OCI-LY7 (cell line): ENCODE data around the gene DNAH7. TPM values are rescaled to one million over a fixed set of nuclear protein-coding genes. Genes with fewer than 3 reads are reported as not detected.

ENCODE experiments used
- BruUV-seq: library from RNA; stranded (reverse); fragments of 400-500 nt; replicated peaks from 2 replicates; lab custom pipeline; 2021; lab: Mats Ljungman, UMichigan
- CTCF ChIA-PET: fragments of 300-600 bp; sonication (Branson Sonifier 250); formaldehyde crosslinking; loops from one replicate; lab custom pipeline; 2022; ENCODE audit warnings: antibody characterized with exemption; ENCODE audit not compliant: unreplicated experiment; lab: Charles Lee
- POLR2A ChIA-PET: fragments of 300-600 bp; sonication (Branson Sonifier 250); formaldehyde crosslinking; loops from one replicate; lab custom pipeline; 2022; ENCODE audit warnings: antibody characterized with exemption; lab: Charles Lee
- DNase-seq: peaks from one replicate; pipeline ENCODE4 v3.0.0-alpha.2; 2015; ENCODE audit warnings: low spot score
- H2AFZ ChIP-seq: fragments of 200-600 bp; sonication (generic), shearing (Covaris generic); 2 replicates; pipeline ENCODE4 v1.6.1; 2014; ENCODE audit warnings: mild to moderate bottlenecking, antibody characterized with exemption, low read length, moderate library complexity
- H3K27ac ChIP-seq: fragments of 200-600 bp; sonication (generic); 2 replicates; pipeline ENCODE4 v1.5.1; 2014; ENCODE audit warnings: mixed run types, low read depth, mild to moderate bottlenecking, moderate library complexity, low read length, inconsistent platforms; ENCODE audit not compliant: poor library complexity, severe bottlenecking
- H3K36me3 ChIP-seq: fragments of 200-600 bp; sonication (generic); 2 replicates; pipeline ENCODE4 v1.6.1; 2014; ENCODE audit warnings: mild to moderate bottlenecking, antibody characterized with exemption, low read length, moderate library complexity, mixed read lengths; ENCODE audit not compliant: insufficient read depth
- H3K4me1 ChIP-seq: fragments of 200-600 bp; sonication (generic); 2 replicates; pipeline ENCODE4 v1.5.1; 2014; ENCODE audit warnings: mild to moderate bottlenecking, low read length; ENCODE audit not compliant: insufficient read depth, poor library complexity, severe bottlenecking
- H3K4me2 ChIP-seq: fragments of 200-600 bp; sonication (generic); 2 replicates; pipeline ENCODE4 v1.6.1; 2014; ENCODE audit warnings: mild to moderate bottlenecking, low read length
- H3K4me3 ChIP-seq: fragments of 200-600 bp; sonication (generic); 2 replicates; pipeline ENCODE4 v1.5.1; 2014; ENCODE audit warnings: mild to moderate bottlenecking, low read depth, low read length; ENCODE audit not compliant: poor library complexity, severe bottlenecking
- H3K79me2 ChIP-seq: fragments of 200-600 bp; sonication (generic); 2 replicates; pipeline ENCODE4 v1.6.1; 2016; ENCODE audit warnings: low read depth, mild to moderate bottlenecking, low read length, moderate library complexity, mixed read lengths; ENCODE audit not compliant: insufficient read depth
- H3K9me2 ChIP-seq: fragments of 200-600 bp; sonication (generic); 2 replicates; pipeline ENCODE4 v1.6.1; 2016; ENCODE audit warnings: mild to moderate bottlenecking, low read length, mixed read lengths; ENCODE audit not compliant: insufficient read depth
- H3K9me3 ChIP-seq: fragments of 200-600 bp; sonication (generic); 2 replicates; pipeline ENCODE4 v1.6.1; 2014; ENCODE audit warnings: mild to moderate bottlenecking, mixed run types, low read length, mixed read lengths
- H4K20me1 ChIP-seq: fragments of 200-600 bp; sonication (generic); 2 replicates; pipeline ENCODE4 v1.6.1; 2014; ENCODE audit warnings: mild to moderate bottlenecking, antibody characterized with exemption, low read length, moderate library complexity, mixed read lengths; ENCODE audit not compliant: insufficient read depth
- EZH2phosphoT487 ChIP-seq: fragments of 200-600 bp; sonication (generic); IDR thresholded peaks from 2 replicates; pipeline ENCODE4 v1.6.1; 2018; ENCODE audit warnings: low read depth, borderline replicate concordance, mild to moderate bottlenecking, mixed run types, antibody characterized with exemption, low read length, moderate library complexity, mixed read lengths
- intact Hi-C: fragments of 100-400 bp; cut with micrococcal nuclease; formaldehyde crosslinking; loops from one replicate; pipeline ENCODE4 v1.10.0; 2022; ENCODE audit not compliant: unreplicated experiment
- total RNA-seq, 2 experiments: library from RNA; depleted of rRNA in 1 of 2; stranded (reverse); fragments of >200 nt in 1 of 2; shearing (Covaris generic) in 1 of 2; gene quantifications; 2 replicates each; pipeline ENCODE4 v1.2.3, GENCODE V29; 2014 to 2022
- TF ChIP-seq, protein P1 (sequence below): fragments of 200-600 bp; sonication (generic); conservative IDR thresholded peaks from 2 replicates; pipeline ENCODE4 v1.5.1; 2014; ENCODE audit warnings: mild to moderate bottlenecking, antibody characterized with exemption, low read length, moderate library complexity, mixed read lengths

The DNAH7 gene
- total RNA-seq, 2 experiments from 2014 or later: not detected

DNA sequence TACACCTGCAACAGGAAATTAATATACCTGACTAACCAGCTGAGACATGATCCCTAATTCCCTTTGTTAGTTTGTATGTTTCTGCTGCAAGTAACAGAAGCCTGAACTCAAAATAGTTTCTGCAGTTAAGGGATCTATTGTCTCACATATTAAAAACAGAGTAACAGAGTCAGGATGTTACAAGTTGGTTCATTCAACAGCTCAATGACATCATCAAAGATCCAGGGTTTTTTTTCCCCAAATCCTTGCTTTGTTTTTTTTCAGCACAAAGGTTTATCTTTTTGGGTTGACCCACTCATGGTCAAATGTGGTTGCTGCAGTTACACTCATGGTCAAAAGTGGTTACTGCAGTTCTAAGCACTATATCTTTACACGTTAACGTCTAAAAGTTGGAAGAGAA is 35.0 kb upstream of the DNAH7 start:
- no peaks in the 10 kb centered on the region for H3K36me3 ChIP-seq
- ChIA-PET POLR2A (no interaction called here), CTCF (no interaction called here)
- H2AFZ ChIP-seq: no peak overlapping the region
- H3K9me3 ChIP-seq: no peaks in the 10 kb centered on the region
- no peak overlapping the region for H3K27ac ChIP-seq
- BruUV-seq: no TSS peak
- no peaks in the 10 kb centered on the region for H3K79me2 ChIP-seq
- no peaks in the 10 kb centered on the region for H3K9me2 ChIP-seq
- no peak overlapping the region for H3K4me2 ChIP-seq
- no peaks in the 10 kb centered on the region for H4K20me1 ChIP-seq
- TF ChIP-seq, protein P1, sequence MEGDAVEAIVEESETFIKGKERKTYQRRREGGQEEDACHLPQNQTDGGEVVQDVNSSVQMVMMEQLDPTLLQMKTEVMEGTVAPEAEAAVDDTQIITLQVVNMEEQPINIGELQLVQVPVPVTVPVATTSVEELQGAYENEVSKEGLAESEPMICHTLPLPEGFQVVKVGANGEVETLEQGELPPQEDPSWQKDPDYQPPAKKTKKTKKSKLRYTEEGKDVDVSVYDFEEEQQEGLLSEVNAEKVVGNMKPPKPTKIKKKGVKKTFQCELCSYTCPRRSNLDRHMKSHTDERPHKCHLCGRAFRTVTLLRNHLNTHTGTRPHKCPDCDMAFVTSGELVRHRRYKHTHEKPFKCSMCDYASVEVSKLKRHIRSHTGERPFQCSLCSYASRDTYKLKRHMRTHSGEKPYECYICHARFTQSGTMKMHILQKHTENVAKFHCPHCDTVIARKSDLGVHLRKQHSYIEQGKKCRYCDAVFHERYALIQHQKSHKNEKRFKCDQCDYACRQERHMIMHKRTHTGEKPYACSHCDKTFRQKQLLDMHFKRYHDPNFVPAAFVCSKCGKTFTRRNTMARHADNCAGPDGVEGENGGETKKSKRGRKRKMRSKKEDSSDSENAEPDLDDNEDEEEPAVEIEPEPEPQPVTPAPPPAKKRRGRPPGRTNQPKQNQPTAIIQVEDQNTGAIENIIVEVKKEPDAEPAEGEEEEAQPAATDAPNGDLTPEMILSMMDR: no peak
- no peak for TF ChIP-seq EZH2phosphoT487
- H3K4me1 ChIP-seq: peaks cover 31% of the 10 kb centered on the region
- no peak overlapping the region for H3K4me3 ChIP-seq
- no peak for DNase-seq
- intact Hi-C loops: no loop called here

DNA sequence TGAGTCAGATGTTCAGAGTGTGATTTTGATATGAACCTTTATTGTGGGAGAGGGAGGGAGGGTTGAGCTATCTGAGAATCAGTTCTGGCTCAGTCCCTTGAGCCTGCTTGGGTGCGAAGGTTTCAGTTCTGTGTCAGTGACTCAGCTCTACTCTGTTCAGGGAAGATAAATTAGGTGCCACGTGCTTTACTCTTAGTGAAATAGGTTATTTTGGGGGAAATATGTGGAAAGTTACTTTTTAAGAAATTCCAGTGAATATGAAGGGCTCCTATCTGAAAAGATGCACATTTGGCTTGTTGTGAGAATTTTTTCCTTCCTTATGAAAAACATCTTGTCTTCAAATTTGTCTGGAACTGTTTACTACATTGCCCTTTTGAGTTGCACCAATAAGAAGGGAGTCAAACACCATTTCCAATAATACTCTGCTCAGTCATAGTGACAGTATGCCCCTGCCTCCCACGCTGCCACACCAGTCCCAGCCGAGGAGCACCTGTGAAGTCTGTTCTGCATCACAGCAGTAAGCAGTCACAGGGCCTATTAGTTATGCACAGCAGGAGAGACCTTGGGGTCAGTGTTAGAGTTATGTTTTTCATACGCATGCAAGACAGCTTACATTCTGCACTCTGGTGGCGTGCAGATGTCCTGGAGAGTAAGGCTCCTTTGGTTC is 32.8 kb upstream of the DNAH7 start:
- Histone ChIP-seq H2AFZ (peak overlapping the region; percentile 8; the same call in 1 of the 2 replicates), H3K27ac (no peak overlapping the region), H3K9me3 (no peaks in the 10 kb centered on the region), H3K4me1 (peaks cover 31% of the 10 kb centered on the region), H3K36me3 (no peaks in the 10 kb centered on the region), H3K79me2 (no peaks in the 10 kb centered on the region), H3K4me2 (peak overlapping the region; percentile 25; the same call in 1 of the 2 replicates), H4K20me1 (no peaks in the 10 kb centered on the region), H3K4me3 (no peak overlapping the region), H3K9me2 (no peaks in the 10 kb centered on the region)
- BruUV-seq: no TSS peak
- TF ChIP-seq, protein P1: no peak
- no peak for TF ChIP-seq EZH2phosphoT487
- ChIA-PET POLR2A (interaction anchor here (0.8 to 1.3 kb wide), 2 partner anchors 16 to 24 kb away, joined by 3 to 5 read pairs; no protein-coding TSS in a partner anchor), CTCF (no interaction called here)
- peak; percentile 43 for DNase-seq
- intact Hi-C loops: no loop called here

DNA sequence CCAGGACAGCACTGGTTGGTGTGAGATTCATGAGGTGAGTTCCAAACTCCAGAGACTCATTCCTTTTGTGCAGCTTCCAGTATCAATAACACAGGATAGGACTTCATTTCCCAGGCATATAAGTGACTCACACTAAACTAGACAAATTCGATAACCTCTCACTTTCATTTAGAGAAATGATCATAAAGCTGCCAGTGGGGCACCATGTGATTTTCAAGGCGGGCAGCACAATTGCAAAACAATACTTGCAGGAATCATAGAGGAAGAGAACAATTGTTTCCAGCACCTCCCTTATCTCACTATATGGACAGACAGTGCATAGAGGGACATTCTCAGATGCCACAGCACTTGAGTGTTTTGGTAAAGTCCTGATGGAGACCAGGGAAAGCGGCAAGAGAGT is 31.3 kb upstream of the DNAH7 start:
- Histone ChIP-seq H3K4me3 (no peak overlapping the region), H2AFZ (no peak overlapping the region), H3K4me1 (peaks cover 25% of the 10 kb centered on the region), H4K20me1 (no peaks in the 10 kb centered on the region), H3K9me3 (no peaks in the 10 kb centered on the region), H3K4me2 (no peak overlapping the region), H3K79me2 (no peaks in the 10 kb centered on the region), H3K36me3 (no peaks in the 10 kb centered on the region), H3K9me2 (no peaks in the 10 kb centered on the region), H3K27ac (no peak overlapping the region)
- CTCF ChIA-PET: no interaction called here
- intact Hi-C loops: no loop called here
- POLR2A ChIA-PET: no interaction called here
- TF ChIP-seq, protein P1: no peak
- DNase-seq: no peak
- BruUV-seq: no TSS peak
